Measurements from ENCODE around the gene DPH1.

Gene DPH1

GRCh38 chr17:2050300-2051060 lies 20.5 kb downstream of the DPH1 start:
- H3K27me3 Mint-ChIP-seq, result no peaks in the 10 kb centered on the region
- ATAC-seq (replicated peaks; ENCODE audit: extremely low read depth, poor library complexity, severe bottlenecking) (peak; percentile 17), DNase-seq (ENCODE audit: low spot score in 2 of 2) (peak; percentile 58 to 72)
- H3K36me3 Mint-ChIP-seq (ENCODE audit: insufficient read depth), result peaks cover 23% of the 10 kb centered on the region
- H3K27ac Mint-ChIP-seq (ENCODE audit: low read depth), result no peak overlapping the region
- peaks cover 18% of the 10 kb centered on the region for H3K4me1 Mint-ChIP-seq
- peak overlapping the region; percentile 59 for H3K4me3 Mint-ChIP-seq
- no peaks in the 10 kb centered on the region for H3K9me3 Mint-ChIP-seq

GRCh38 chr17:2051061-2051932 lies 21.3 kb downstream of the DPH1 start:
- H3K4me1 Mint-ChIP-seq, result peaks cover 18% of the 10 kb centered on the region
- peaks cover 23% of the 10 kb centered on the region for H3K36me3 Mint-ChIP-seq (ENCODE audit: insufficient read depth)
- peak overlapping the region; percentile 52 for H3K4me3 Mint-ChIP-seq
- no peak for DNase-seq (ENCODE audit: low spot score in 2 of 2)
- no peak for ATAC-seq (replicated peaks; ENCODE audit: extremely low read depth, poor library complexity, severe bottlenecking)
- H3K27me3 Mint-ChIP-seq, result no peaks in the 10 kb centered on the region
- H3K9me3 Mint-ChIP-seq, result no peaks in the 10 kb centered on the region
- H3K27ac Mint-ChIP-seq (ENCODE audit: low read depth), result peak overlapping the region; percentile 59

- Mint-ChIP-seq H3K36me3 (ENCODE audit: insufficient read depth) (peaks cover 26% of the 10 kb centered on the region), H3K4me3 (peak overlapping the region; percentile 52), H3K9me3 (no peaks in the 10 kb centered on the region), H3K27ac (ENCODE audit: low read depth) (peak overlapping the region; percentile 59), H3K4me1 (peaks cover 18% of the 10 kb centered on the region), H3K27me3 (no peaks in the 10 kb centered on the region)
- DNase-seq (ENCODE audit: low spot score in 2 of 2) (no peak), ATAC-seq (replicated peaks; ENCODE audit: extremely low read depth, poor library complexity, severe bottlenecking) (no peak)
These were observed 22.1 kb downstream of the DPH1 start for GRCh38 chr17:2051933-2052559.

GRCh38 chr17:2053380-2054261 lies 23.7 kb downstream of the DPH1 start:
- H3K4me3 Mint-ChIP-seq, result peak overlapping the region; percentile 74
- ATAC-seq (replicated peaks; ENCODE audit: extremely low read depth, poor library complexity, severe bottlenecking), result peak; percentile 37
- no peaks in the 10 kb centered on the region for H3K27me3 Mint-ChIP-seq
- H3K9me3 Mint-ChIP-seq, result no peaks in the 10 kb centered on the region
- H3K36me3 Mint-ChIP-seq (ENCODE audit: insufficient read depth), result peaks cover 32% of the 10 kb centered on the region
- peaks cover 18% of the 10 kb centered on the region for H3K4me1 Mint-ChIP-seq
- DNase-seq (ENCODE audit: low spot score in 2 of 2), result peak; percentile 59 to 72
- peak overlapping the region; percentile 78 for H3K27ac Mint-ChIP-seq (ENCODE audit: low read depth)

GRCh38 chr17:2054262-2054511 lies 24.2 kb downstream of the DPH1 start:
- Mint-ChIP-seq H3K4me1 (peaks cover 18% of the 10 kb centered on the region), H3K4me3 (peak overlapping the region; percentile 74), H3K36me3 (ENCODE audit: insufficient read depth) (peaks cover 30% of the 10 kb centered on the region), H3K27me3 (no peaks in the 10 kb centered on the region), H3K9me3 (no peaks in the 10 kb centered on the region), H3K27ac (ENCODE audit: low read depth) (peak overlapping the region; percentile 78)
- no peak for DNase-seq (ENCODE audit: low spot score in 2 of 2)
- no peak for ATAC-seq (replicated peaks; ENCODE audit: extremely low read depth, poor library complexity, severe bottlenecking)

GRCh38 chr17:2054512-2055291 lies 24.7 kb downstream of the DPH1 start, which contains the start of gene HIC1:
Gene HIC1, plus strand, starts transcription at chr17:2055103. Its CDS starts 1,588 bp downstream, at chr17:2056691.
- DNase-seq (ENCODE audit: low spot score in 2 of 2), result peak; percentile 74 to 75
- Mint-ChIP-seq H3K27me3 (no peaks in the 10 kb centered on the region), H3K4me1 (peaks cover 23% of the 10 kb centered on the region), H3K36me3 (ENCODE audit: insufficient read depth) (peaks cover 31% of the 10 kb centered on the region), H3K9me3 (no peaks in the 10 kb centered on the region), H3K27ac (ENCODE audit: low read depth) (peak within 1 kb of the TSS; percentile 78), H3K4me3 (peak within 1 kb of the TSS; percentile 74)
- ATAC-seq (replicated peaks; ENCODE audit: extremely low read depth, poor library complexity, severe bottlenecking), result peak; percentile 58

- peak overlapping the region; percentile 74 for H3K4me3 Mint-ChIP-seq
- H3K36me3 Mint-ChIP-seq (ENCODE audit: insufficient read depth), result peaks cover 32% of the 10 kb centered on the region
- no peak for ATAC-seq (replicated peaks; ENCODE audit: extremely low read depth, poor library complexity, severe bottlenecking)
- no peaks in the 10 kb centered on the region for H3K27me3 Mint-ChIP-seq
- H3K4me1 Mint-ChIP-seq, result peaks cover 29% of the 10 kb centered on the region
- no peak for DNase-seq (ENCODE audit: low spot score in 2 of 2)
- H3K27ac Mint-ChIP-seq (ENCODE audit: low read depth), result peak overlapping the region; percentile 78
- no peaks in the 10 kb centered on the region for H3K9me3 Mint-ChIP-seq
These were observed 25.6 kb downstream of the DPH1 start for GRCh38 chr17:2055292-2056205.

GRCh38 chr17:2056206-2057174 lies 26.5 kb downstream of the DPH1 start:
- no peak for DNase-seq (ENCODE audit: low spot score in 2 of 2)
- Mint-ChIP-seq H3K4me3 (peak overlapping the region; percentile 67), H3K36me3 (ENCODE audit: insufficient read depth) (peaks cover 32% of the 10 kb centered on the region), H3K27ac (ENCODE audit: low read depth) (no peak overlapping the region), H3K4me1 (peaks cover 31% of the 10 kb centered on the region), H3K27me3 (no peaks in the 10 kb centered on the region), H3K9me3 (no peaks in the 10 kb centered on the region)
- no peak for ATAC-seq (replicated peaks; ENCODE audit: extremely low read depth, poor library complexity, severe bottlenecking)

GRCh38 chr17:2057175-2057759 lies 27.3 kb downstream of the DPH1 start:
- no peak for ATAC-seq (replicated peaks; ENCODE audit: extremely low read depth, poor library complexity, severe bottlenecking)
- peaks cover 23% of the 10 kb centered on the region for H3K4me1 Mint-ChIP-seq
- no peaks in the 10 kb centered on the region for H3K27me3 Mint-ChIP-seq
- H3K36me3 Mint-ChIP-seq (ENCODE audit: insufficient read depth), result peaks cover 30% of the 10 kb centered on the region
- H3K4me3 Mint-ChIP-seq, result no peak overlapping the region
- no peaks in the 10 kb centered on the region for H3K9me3 Mint-ChIP-seq
- H3K27ac Mint-ChIP-seq (ENCODE audit: low read depth), result no peak overlapping the region
- no peak for DNase-seq (ENCODE audit: low spot score in 2 of 2)
